Bronchial epithelial cell (primary cell): ENCODE data around the gene NAV1. TPM values are rescaled to one million over a fixed set of nuclear protein-coding genes. Genes with fewer than 3 reads are reported as not detected.

Source experiments
- DNase-seq: peaks from one replicate; pipeline ENCODE4 v3.0.0-alpha.2; 2010; ENCODE audit warnings: low read depth
- FAIRE-seq: peaks from 2 replicates; lab custom pipeline; 2011; peaks lifted over from hg19 to GRCh38; lab: Jason Lieb, UNC
- H3K27me3 ChIP-seq: 2 replicates; pipeline ENCODE4 v1.5.1; 2011; ENCODE audit warnings: low read length; ENCODE audit not compliant: control insufficient read depth, insufficient read depth
- H3K36me3 ChIP-seq: 2 replicates; pipeline ENCODE4 v1.5.1; 2011; ENCODE audit warnings: low read length; ENCODE audit not compliant: control insufficient read depth, insufficient read depth
- H3K4me3 ChIP-seq: 2 replicates; pipeline ENCODE4 v1.5.1; 2011; ENCODE audit warnings: mild to moderate bottlenecking, low read depth, low read length, control low read depth
- CTCF ChIP-seq: IDR thresholded peaks from 2 replicates; pipeline ENCODE4 v1.5.1; 2011; ENCODE audit warnings: mild to moderate bottlenecking, moderate library complexity, low read length, control low read depth, inconsistent platforms; ENCODE audit not compliant: insufficient read depth, severe bottlenecking
- total RNA-seq: library from RNA; depleted of rRNA; stranded (reverse); fragments of >200 nt; gene quantifications from 2 replicates; pipeline ENCODE4 v1.2.1, GENCODE V29; 2014

NAV1 gene
- total RNA-seq, 1 donor from 2014 or later, result 1.6 TPM

- Histone ChIP-seq H3K4me3 (no peak overlapping the region), H3K27me3 (no peaks in the 10 kb centered on the region), H3K36me3 (no peaks in the 10 kb centered on the region)
- FAIRE-seq (no peak), DNase-seq (no peak)
- no peak for TF ChIP-seq CTCF
Observed at GRCh38 chr1:201552941-201553351, 14.0 kb downstream of the NAV1 start.

GRCh38 chr1:201553496-201554189 is 14.7 kb downstream of the NAV1 start:
- DNase-seq (no peak), FAIRE-seq (peak; percentile 40)
- H3K4me3 ChIP-seq, result no peak overlapping the region
- H3K36me3 ChIP-seq, result no peaks in the 10 kb centered on the region
- H3K27me3 ChIP-seq, result no peaks in the 10 kb centered on the region
- no peak for TF ChIP-seq CTCF

- FAIRE-seq (no peak), DNase-seq (no peak)
- no peak for TF ChIP-seq CTCF
- Histone ChIP-seq H3K36me3 (no peaks in the 10 kb centered on the region), H3K4me3 (no peak overlapping the region), H3K27me3 (no peaks in the 10 kb centered on the region)
Observed at GRCh38 chr1:201554190-201554600, 15.3 kb downstream of the NAV1 start.

GRCh38 chr1:201554789-201555592 is 16.1 kb downstream of the NAV1 start:
- Histone ChIP-seq H3K27me3 (no peaks in the 10 kb centered on the region), H3K4me3 (no peak overlapping the region), H3K36me3 (no peaks in the 10 kb centered on the region)
- DNase-seq (no peak), FAIRE-seq (no peak)
- TF ChIP-seq CTCF, result no peak

GRCh38 chr1:201555593-201555945 is 16.6 kb downstream of the NAV1 start:
- FAIRE-seq (no peak), DNase-seq (no peak)
- TF ChIP-seq CTCF, result no peak
- Histone ChIP-seq H3K4me3 (no peak overlapping the region), H3K27me3 (no peaks in the 10 kb centered on the region), H3K36me3 (no peaks in the 10 kb centered on the region)
